HepG2 (cell line): ENCODE data around the gene PLCB4. TPM values are rescaled to one million over a fixed set of nuclear protein-coding genes. Genes with fewer than 3 reads are reported as not detected.

Experiments used
- ATAC-seq: fragments of 200-7000 bp; cut with Tn5 transposase; 3 replicates; pipeline ENCODE4 v1.9.1; 2020; ENCODE audit warnings: mild to moderate bottlenecking, moderate library complexity
- BruUV-seq: library from RNA; stranded (reverse); fragments of 400-500 nt; replicated peaks from 2 replicates; lab custom pipeline; 2021; lab: Mats Ljungman, UMichigan
- CTCF ChIA-PET: fragments of 300-600 bp; formaldehyde crosslinking; extraction: SDS; loops from one replicate; lab custom pipeline; 2021; ENCODE audit warnings: low total read pairs, inconsistent platforms, low intra/inter-chr PET ratio; lab: Yijun Ruan, JAX
- POLR2A ChIA-PET: fragments of 350-600 bp; sonication (Branson Sonifier 250); formaldehyde crosslinking; loops from one replicate; lab custom pipeline; 2020; ENCODE audit warnings: antibody characterized with exemption, inconsistent platforms; lab: Yijun Ruan, JAX
- DNase-seq: peaks from one replicate; pipeline ENCODE4 v3.0.0-alpha.2; 2015; ENCODE audit warnings: low spot score
- FAIRE-seq: peaks from 3 replicates; lab custom pipeline; 2011; peaks lifted over from hg19 to GRCh38; lab: Jason Lieb, UNC
- H2AFZ ChIP-seq: one replicate; pipeline ENCODE4 v1.6.1; 2011; ENCODE audit warnings: low read length, inconsistent platforms
- H3K27ac ChIP-seq: fragments of 300-600 bp; 3 replicates; pipeline ENCODE4 v1.8.0; 2011; ENCODE audit warnings: mixed run types, mild to moderate bottlenecking, mixed read lengths, low read length, inconsistent platforms; ENCODE audit not compliant: insufficient read depth; ENCODE audit errors: extremely low read length
- H3K27me3 ChIP-seq, 2 experiments: fragments of 200-600 bp in 1 of 2; 2 replicates in 1 of 2; 3 replicates in 1 of 2; pipeline versions ENCODE4 v1.6.0 to v1.8.0; 2011; ENCODE audit warnings: low read length in 2 of 2, mild to moderate bottlenecking in 2 of 2, moderate library complexity in 2 of 2, inconsistent platforms in 1 of 2; ENCODE audit not compliant: insufficient read depth in 2 of 2, control insufficient read depth in 1 of 2
- H3K36me3 ChIP-seq, 2 experiments: fragments of 200-600 bp in 1 of 2; replicated peaks in 1 of 2; 2 replicates in 1 of 2; 3 replicates in 1 of 2; pipeline versions ENCODE4 v1.5.1 to v1.8.0; 2011; ENCODE audit warnings: low read length in 2 of 2, inconsistent platforms in 1 of 2; ENCODE audit not compliant: insufficient read depth in 2 of 2, control insufficient read depth in 1 of 2
- H3K4me1 ChIP-seq: 2 replicates; pipeline ENCODE4 v1.5.1; 2012; ENCODE audit warnings: low read length, inconsistent platforms; ENCODE audit not compliant: insufficient read depth
- H3K4me2 ChIP-seq: 2 replicates; pipeline ENCODE4 v1.6.0; 2011; ENCODE audit warnings: low read depth, low read length, inconsistent platforms
- H3K4me3 ChIP-seq, 3 experiments: fragments of 200-600 bp in 1 of 3; sonication (generic), shearing (Covaris generic) in 1 of 3; replicated peaks in 1 of 3; 2 replicates each; pipeline ENCODE4 v1.5.1; 2011 to 2016; ENCODE audit warnings: low read length in 3 of 3, inconsistent platforms in 2 of 3, low read depth in 2 of 3, mild to moderate bottlenecking in 2 of 3, control low read depth in 1 of 3, mixed read lengths in 1 of 3; ENCODE audit not compliant: insufficient read depth in 1 of 3
- H3K79me2 ChIP-seq: one replicate; pipeline ENCODE4 v1.6.1; 2011; ENCODE audit warnings: low read length, inconsistent platforms; ENCODE audit not compliant: insufficient read depth
- H3K9ac ChIP-seq: 2 replicates; pipeline ENCODE4 v1.6.0; 2011; ENCODE audit warnings: mild to moderate bottlenecking, low read depth, low read length, inconsistent platforms; ENCODE audit not compliant: insufficient read depth
- H3K9me3 ChIP-seq: 2 replicates; pipeline ENCODE4 v1.5.1; 2012; ENCODE audit warnings: mild to moderate bottlenecking, low read length
- H4K20me1 ChIP-seq: 2 replicates; pipeline ENCODE4 v1.6.0; 2011; ENCODE audit warnings: inconsistent platforms, mild to moderate bottlenecking, low read length, moderate library complexity; ENCODE audit not compliant: insufficient read depth
- AGO1 ChIP-seq: fragments of 200-400 bp; formaldehyde crosslinking; IDR thresholded peaks from 2 replicates; pipeline ENCODE4 v1.6.1; 2017; ENCODE audit warnings: mild to moderate bottlenecking, low read depth, low read length, moderate library complexity; ENCODE audit not compliant: poor library complexity, severe bottlenecking
- ATF6 ChIP-seq: sonication (generic); formaldehyde crosslinking; conservative IDR thresholded peaks from 2 replicates; pipeline ENCODE4 v1.4.0; 2020; ENCODE audit warnings: missing genetic modification reagents
- EZH2 ChIP-seq: conservative IDR thresholded peaks from 2 replicates; pipeline ENCODE4 v1.6.1; 2012; ENCODE audit warnings: mild to moderate bottlenecking, low read depth, low read length, moderate library complexity
- MAF1 ChIP-seq: sonication (generic); formaldehyde crosslinking; IDR thresholded peaks from 2 replicates; pipeline ENCODE4 v1.5.0; 2020; ENCODE audit warnings: missing genetic modification reagents, borderline replicate concordance
- MED1 ChIP-seq: sonication (generic); formaldehyde crosslinking; IDR thresholded peaks from 2 replicates; pipeline ENCODE4 v1.4.0; 2020; ENCODE audit warnings: missing genetic modification reagents
- NFE2L1 ChIP-seq: sonication (generic); formaldehyde crosslinking; IDR thresholded peaks from 2 replicates; pipeline ENCODE4 v1.4.0; 2020; ENCODE audit warnings: missing genetic modification reagents, mild to moderate bottlenecking, borderline replicate concordance
- ZBTB3 ChIP-seq: sonication (generic); formaldehyde crosslinking; IDR thresholded peaks from 2 replicates; pipeline ENCODE4 v1.4.0; 2020; ENCODE audit warnings: low read depth, mild to moderate bottlenecking, moderate library complexity, missing genetic modification reagents, borderline replicate concordance
- ZNF274 ChIP-seq: sonication (generic); formaldehyde crosslinking; IDR thresholded peaks from 2 replicates; pipeline ENCODE4 v1.5.1; 2020; ENCODE audit warnings: mild to moderate bottlenecking, missing genetic modification reagents
- ZNF605 ChIP-seq: sonication (generic); formaldehyde crosslinking; IDR thresholded peaks from 2 replicates; pipeline ENCODE4 v1.8.0; 2022; ENCODE audit warnings: mild to moderate bottlenecking, missing genetic modification reagents
- ZNF615 ChIP-seq: sonication (generic); formaldehyde crosslinking; IDR thresholded peaks from 2 replicates; pipeline ENCODE4 v1.5.0; 2020; ENCODE audit warnings: mild to moderate bottlenecking, missing genetic modification reagents, borderline replicate concordance
- ZNF619 ChIP-seq: sonication (generic); formaldehyde crosslinking; IDR thresholded peaks from 2 replicates; pipeline ENCODE4 v1.4.0; 2020; ENCODE audit warnings: mild to moderate bottlenecking, missing genetic modification reagents
- ZNF639 ChIP-seq: conservative IDR thresholded peaks from 2 replicates; pipeline ENCODE4 v1.6.1; 2018; ENCODE audit warnings: missing genetic modification reagents
- ZNF800 ChIP-seq: sonication (generic); formaldehyde crosslinking; IDR thresholded peaks from 2 replicates; pipeline ENCODE4 v1.4.0; 2020; ENCODE audit warnings: missing genetic modification reagents
- WGBS: methylation state at CpG from one replicate; pipeline ENCODE4 v1.1.6; 2017; ENCODE audit warnings: low lambda C conversion rate; 5-methylcytosine and 5-hydroxymethylcytosine counted together
- in situ Hi-C: cut with HindIII; loops from 2 replicates; pipeline ENCODE4 v1.10.0; 2017; ENCODE audit warnings: low pct_unique_long_range_greater_than_20kb; ENCODE audit not compliant: extremely low pct_ligation_motif_present
- intact Hi-C: fragments of 100-400 bp; cut with micrococcal nuclease; formaldehyde crosslinking; loops from one replicate; pipeline ENCODE4 v1.10.0; 2022; ENCODE audit not compliant: unreplicated experiment
- polyA plus RNA-seq, 8 experiments: library from polyadenylated mRNA; depleted of rRNA in 3 of 8; stranded (reverse) in 7 of 8; unstranded in 1 of 8; fragments of >200 nt; fragmentation: Illumina TruSeq in 4 of 8; extraction: Trizol in 4 of 8; gene quantifications; 2 replicates each; pipeline versions ENCODE4 v1.2.1 to v1.2.3, GENCODE V29; 2011 to 2016; ENCODE audit warnings: low read depth in 4 of 8, missing spikeins in 1 of 8, mixed read lengths in 1 of 8; ENCODE audit not compliant: insufficient read depth in 1 of 8
- total RNA-seq, 5 experiments: library from RNA; depleted of rRNA; stranded (reverse); fragments of >200 nt; fragmentation: Illumina TruSeq; extraction: Trizol; gene quantifications; 2 replicates each; pipeline ENCODE4 v1.2.3, GENCODE V29; 2016; ENCODE audit warnings: low read depth in 1 of 5

Gene PLCB4
- total and polyA plus RNA-seq, 2 of the 13 experiments (the other 11 are each of a cell fraction or from before 2014, with no cell fraction given): 0.01 TPM; not detected in 1

- no peaks in the 10 kb centered on the region for H3K79me2 ChIP-seq
- H3K9ac ChIP-seq: no peak overlapping the region
- no peak overlapping the region for H3K4me3 ChIP-seq
- H2AFZ ChIP-seq: no peak overlapping the region
- ATAC-seq (no peak), DNase-seq (no peak), FAIRE-seq (no peak)
- no peaks in the 10 kb centered on the region for H3K4me1 ChIP-seq
- H3K27me3 ChIP-seq: no peaks in the 10 kb centered on the region; a peak in 1 of 5 replicates
- H3K4me2 ChIP-seq: no peak overlapping the region
- no peaks in the 10 kb centered on the region for H4K20me1 ChIP-seq
- H3K36me3 ChIP-seq: no peaks in the 10 kb centered on the region
- TF ChIP-seq AGO1: no peak
- no peak for TF ChIP-seq MAF1 (CRISPR knock-in tag)
- no peak for TF ChIP-seq ZNF639 (CRISPR knock-in tag)
- POLR2A ChIA-PET: no interaction called here
- 1% methylated on average over 3 of the region's 3 CpGs for WGBS
- BruUV-seq: no TSS peak
- no peak overlapping the region for H3K27ac ChIP-seq
- no peaks in the 10 kb centered on the region for H3K9me3 ChIP-seq
- CTCF ChIA-PET: no interaction called here
- intact Hi-C loops (no loop called here), in situ Hi-C loops (no loop called here)
Measured at GRCh38 chr20:9092655-9093054, 23.8 kb downstream of the PLCB4 start.

GRCh38 chr20:9093218-9093957 lies 24.5 kb downstream of the PLCB4 start:
- H3K79me2 ChIP-seq: no peaks in the 10 kb centered on the region
- no peak overlapping the region for H2AFZ ChIP-seq
- TF ChIP-seq EZH2 (no peak), ZNF800 (CRISPR knock-in tag) (no peak), ZNF615 (CRISPR knock-in tag) (no peak), ZNF619 (CRISPR knock-in tag) (no peak), ZNF605 (CRISPR knock-in tag) (no peak), NFE2L1 (CRISPR knock-in tag) (no peak), ZNF274 (CRISPR knock-in tag) (no peak), ATF6 (no peak), ZBTB3 (CRISPR knock-in tag) (no peak), MED1 (CRISPR knock-in tag) (no peak)

More at GRCh38 chr20:9093218-9093957, 24.5 kb downstream of the PLCB4 start:
- H3K27me3 ChIP-seq: no peaks in the 10 kb centered on the region; a peak in 1 of 5 replicates
- no peaks in the 10 kb centered on the region for H3K36me3 ChIP-seq
- ATAC-seq: no peak
- ChIA-PET CTCF (no interaction called here), POLR2A (no interaction called here)
- BruUV-seq: no TSS peak
- H3K9ac ChIP-seq: no peak overlapping the region
- in situ Hi-C loops: no loop called here
- no peak overlapping the region for H3K27ac ChIP-seq
- FAIRE-seq: no peak
- no peak overlapping the region for H3K4me2 ChIP-seq
- H3K9me3 ChIP-seq: no peaks in the 10 kb centered on the region
- H4K20me1 ChIP-seq: no peaks in the 10 kb centered on the region
- intact Hi-C loops: no loop called here
- H3K4me3 ChIP-seq: no peak overlapping the region
- no peak for DNase-seq
- WGBS: 6% methylated on average over 8 of the region's 8 CpGs
- no peaks in the 10 kb centered on the region for H3K4me1 ChIP-seq
